Lower leg skin (tissue), 3 donors: ENCODE measurements around the gene ACKR1.

ENCODE experiments used
- POLR2A ChIP-seq, 2 donors: fragments of 450-650 bp; IDR thresholded peaks; one replicate each; pipeline ENCODE4 v1.6.1; 2016 to 2017; ENCODE audit warnings: antibody characterized with exemption in 2 of 2, mild to moderate bottlenecking in 1 of 2, moderate library complexity in 1 of 2
- TF ChIP-seq, protein P1 (sequence below), 3 donors: fragments of 450-650 bp; IDR thresholded peaks; one replicate each; pipeline ENCODE4 v1.5.1; 2016; ENCODE audit warnings: antibody characterized with exemption in 3 of 3, mild to moderate bottlenecking in 3 of 3, moderate library complexity in 2 of 3

DNA sequence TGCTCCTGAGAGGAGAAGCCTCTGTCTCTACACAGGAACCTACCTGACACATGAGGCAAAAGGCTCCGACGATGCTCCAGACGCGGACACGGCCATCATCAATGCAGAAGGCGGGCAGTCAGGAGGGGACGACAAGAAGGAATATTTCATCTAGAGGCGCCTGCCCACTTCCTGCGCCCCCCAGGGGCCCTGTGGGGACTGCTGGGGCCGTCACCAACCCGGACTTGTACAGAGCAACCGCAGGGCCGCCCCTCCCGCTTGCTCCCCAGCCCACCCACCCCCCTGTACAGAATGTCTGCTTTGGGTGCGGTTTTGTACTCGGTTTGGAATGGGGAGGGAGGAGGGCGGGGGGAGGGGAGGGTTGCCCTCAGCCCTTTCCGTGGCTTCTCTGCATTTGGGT is 3.9 kb upstream of the ACKR1 start:
- TF ChIP-seq, protein P1, sequence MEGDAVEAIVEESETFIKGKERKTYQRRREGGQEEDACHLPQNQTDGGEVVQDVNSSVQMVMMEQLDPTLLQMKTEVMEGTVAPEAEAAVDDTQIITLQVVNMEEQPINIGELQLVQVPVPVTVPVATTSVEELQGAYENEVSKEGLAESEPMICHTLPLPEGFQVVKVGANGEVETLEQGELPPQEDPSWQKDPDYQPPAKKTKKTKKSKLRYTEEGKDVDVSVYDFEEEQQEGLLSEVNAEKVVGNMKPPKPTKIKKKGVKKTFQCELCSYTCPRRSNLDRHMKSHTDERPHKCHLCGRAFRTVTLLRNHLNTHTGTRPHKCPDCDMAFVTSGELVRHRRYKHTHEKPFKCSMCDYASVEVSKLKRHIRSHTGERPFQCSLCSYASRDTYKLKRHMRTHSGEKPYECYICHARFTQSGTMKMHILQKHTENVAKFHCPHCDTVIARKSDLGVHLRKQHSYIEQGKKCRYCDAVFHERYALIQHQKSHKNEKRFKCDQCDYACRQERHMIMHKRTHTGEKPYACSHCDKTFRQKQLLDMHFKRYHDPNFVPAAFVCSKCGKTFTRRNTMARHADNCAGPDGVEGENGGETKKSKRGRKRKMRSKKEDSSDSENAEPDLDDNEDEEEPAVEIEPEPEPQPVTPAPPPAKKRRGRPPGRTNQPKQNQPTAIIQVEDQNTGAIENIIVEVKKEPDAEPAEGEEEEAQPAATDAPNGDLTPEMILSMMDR (IDR thresholded peaks at IDR 0.05): no peak
- TF ChIP-seq POLR2A (IDR thresholded peaks at IDR 0.05): no peak
